Gastrocnemius medialis (tissue), 4 donors: ENCODE data around the gene TOB2.

Experiments used
- POLR2A ChIP-seq, 2 donors: fragments of 450-650 bp; IDR thresholded peaks; one replicate each; pipeline ENCODE4 v1.6.1; 2017; ENCODE audit warnings: antibody characterized with exemption in 2 of 2, mild to moderate bottlenecking in 2 of 2, moderate library complexity in 2 of 2
- TF ChIP-seq, protein P1 (sequence below), 5 experiments: fragments of 450-650 bp in 3 of 5; fragments of 200-600 bp in 2 of 5; sonication (generic) in 2 of 5; IDR thresholded peaks in 4 of 5; conservative IDR thresholded peaks in 1 of 5; 1 replicate in 4 of 5; 2 replicates in 1 of 5; pipeline ENCODE4 v1.5.1; 2016 to 2019; ENCODE audit warnings: antibody characterized with exemption in 5 of 5, mild to moderate bottlenecking in 3 of 5, moderate library complexity in 3 of 5

DNA sequence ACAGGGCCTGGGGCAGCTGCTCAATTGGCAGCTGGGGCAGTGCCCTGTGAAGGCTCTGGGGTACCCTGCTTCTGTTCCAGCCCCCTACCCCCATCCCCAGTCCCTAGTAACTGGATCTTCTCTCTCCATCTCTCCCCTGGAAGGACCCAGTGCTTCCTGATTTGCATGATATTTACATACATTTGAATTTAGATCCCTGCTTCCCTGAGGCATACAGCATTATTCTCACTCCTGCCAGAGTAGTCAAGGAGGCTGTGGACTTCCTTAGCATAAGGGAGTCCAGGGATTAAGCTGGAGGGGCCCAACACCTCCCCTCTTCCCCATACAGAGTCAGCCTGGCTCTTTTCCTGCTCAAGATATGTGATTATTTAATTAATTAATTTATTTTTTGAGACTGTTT is 40.2 kb downstream of the TOB2 start:
- TF ChIP-seq POLR2A (IDR thresholded peaks at IDR 0.05): no peak
- TF ChIP-seq, protein P1, sequence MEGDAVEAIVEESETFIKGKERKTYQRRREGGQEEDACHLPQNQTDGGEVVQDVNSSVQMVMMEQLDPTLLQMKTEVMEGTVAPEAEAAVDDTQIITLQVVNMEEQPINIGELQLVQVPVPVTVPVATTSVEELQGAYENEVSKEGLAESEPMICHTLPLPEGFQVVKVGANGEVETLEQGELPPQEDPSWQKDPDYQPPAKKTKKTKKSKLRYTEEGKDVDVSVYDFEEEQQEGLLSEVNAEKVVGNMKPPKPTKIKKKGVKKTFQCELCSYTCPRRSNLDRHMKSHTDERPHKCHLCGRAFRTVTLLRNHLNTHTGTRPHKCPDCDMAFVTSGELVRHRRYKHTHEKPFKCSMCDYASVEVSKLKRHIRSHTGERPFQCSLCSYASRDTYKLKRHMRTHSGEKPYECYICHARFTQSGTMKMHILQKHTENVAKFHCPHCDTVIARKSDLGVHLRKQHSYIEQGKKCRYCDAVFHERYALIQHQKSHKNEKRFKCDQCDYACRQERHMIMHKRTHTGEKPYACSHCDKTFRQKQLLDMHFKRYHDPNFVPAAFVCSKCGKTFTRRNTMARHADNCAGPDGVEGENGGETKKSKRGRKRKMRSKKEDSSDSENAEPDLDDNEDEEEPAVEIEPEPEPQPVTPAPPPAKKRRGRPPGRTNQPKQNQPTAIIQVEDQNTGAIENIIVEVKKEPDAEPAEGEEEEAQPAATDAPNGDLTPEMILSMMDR (IDR thresholded peaks at IDR 0.05 in 4 of 5, conservative IDR thresholded peaks at IDR 0.05 in 1 of 5): no peak
